Naive B cell (primary cell): ENCODE measurements around the gene FFAR3. TPM values are rescaled to one million over a fixed set of nuclear protein-coding genes. Genes with fewer than 3 reads are reported as not detected.
"Not testable (repeated sequence)": the region's sequence is repeated elsewhere in the genome, so short reads cannot be mapped to it uniquely, and the experiment has no call there.

Source experiments
- ATAC-seq, 2 donors: fragments of 150-1000 bp; cut with Tn5 transposase; 2 replicates each; pipeline ENCODE4 v1.10.0; 2021; ENCODE audit warnings: low read depth in 2 of 2, mild to moderate bottlenecking in 2 of 2, moderate library complexity in 2 of 2
- DNase-seq: peaks from one replicate; pipeline ENCODE4 v3.0.0; 2022
- H3K27ac Mint-ChIP-seq, 6 donors: one replicate each; pipeline ENCODE4 v1.8.0; 2020 to 2022; ENCODE audit warnings: mild to moderate bottlenecking in 6 of 6, mixed read lengths in 6 of 6, moderate library complexity in 5 of 6, inconsistent platforms in 2 of 6
- H3K27me3 Mint-ChIP-seq, 3 donors: one replicate each; pipeline ENCODE4 v1.8.0; 2021 to 2022; ENCODE audit warnings: mixed read lengths in 3 of 3, mild to moderate bottlenecking in 1 of 3
- H3K36me3 Mint-ChIP-seq, 2 donors: one replicate each; pipeline ENCODE4 v1.8.0; 2020 to 2022; ENCODE audit warnings: mixed read lengths in 2 of 2, inconsistent platforms in 1 of 2, mild to moderate bottlenecking in 1 of 2
- H3K4me1 Mint-ChIP-seq, 3 donors: one replicate each; pipeline ENCODE4 v1.8.0; 2020 to 2022; ENCODE audit warnings: mixed read lengths in 3 of 3, inconsistent platforms in 1 of 3, mild to moderate bottlenecking in 1 of 3, moderate library complexity in 1 of 3
- H3K4me3 Mint-ChIP-seq, 8 donors: one replicate each; pipeline ENCODE4 v1.8.0; 2020 to 2022; ENCODE audit warnings: mild to moderate bottlenecking in 8 of 8, mixed read lengths in 8 of 8, moderate library complexity in 8 of 8, inconsistent platforms in 2 of 8
- H3K9me3 Mint-ChIP-seq, 7 donors: one replicate each; pipeline ENCODE4 v1.8.0; 2020 to 2022; ENCODE audit warnings: mixed read lengths in 7 of 7, mild to moderate bottlenecking in 5 of 7, inconsistent platforms in 2 of 7, moderate library complexity in 1 of 7
- polyA plus RNA-seq, 6 donors: library from polyadenylated mRNA; unstranded; fragments of 300-500 nt; fragmentation: Illumina TruSeq; gene quantifications; one replicate each; pipeline ENCODE4 v1.2.3, GENCODE V29; 2021; ENCODE audit warnings: low read depth in 6 of 6

The FFAR3 gene
- polyA plus RNA-seq, 6 donors from 2014 or later = 0.17 TPM; not detected in 5

DNA sequence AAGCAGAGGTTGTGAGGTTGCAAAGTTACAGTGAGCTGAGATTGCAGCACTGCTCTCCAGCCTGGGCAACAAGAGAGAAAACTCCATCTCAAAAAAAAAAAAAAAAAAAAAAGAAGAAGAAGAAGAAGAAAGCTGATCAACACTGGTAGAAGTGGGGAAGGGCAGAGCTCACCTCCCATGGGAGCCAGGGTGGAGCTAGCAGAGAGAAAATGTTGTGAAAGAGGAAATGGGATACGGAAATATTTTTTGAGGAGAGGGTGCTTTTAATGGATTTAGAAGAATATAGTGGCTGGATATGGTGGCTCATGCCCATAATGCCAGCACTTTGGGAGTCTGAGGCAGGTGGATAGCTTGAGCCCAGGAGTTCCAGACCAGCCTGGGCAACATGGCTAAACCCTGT lies 19.4 kb downstream of the FFAR3 start:
- H3K9me3 Mint-ChIP-seq = peaks cover 0 to 6% (median 2%) of the 10 kb centered on the region in 7 donors

DNA sequence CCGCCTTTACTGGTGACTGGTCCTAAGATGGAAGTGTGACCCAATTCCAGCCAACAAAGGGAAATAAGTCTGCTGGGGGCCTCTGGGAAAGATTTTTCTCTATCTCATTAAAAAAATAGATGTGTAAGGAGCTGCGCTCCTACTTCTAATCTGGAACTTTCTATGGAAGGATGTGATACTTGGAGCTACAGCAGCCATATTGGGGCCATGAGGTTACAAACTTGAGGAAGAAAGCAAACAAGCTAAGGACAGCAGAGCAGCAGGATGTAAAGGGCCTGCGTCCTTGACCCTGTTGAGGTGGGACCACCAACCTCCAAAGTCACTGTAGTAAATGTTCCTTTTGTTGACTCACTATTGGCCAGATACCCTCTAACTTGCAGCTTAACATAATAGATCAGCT lies 20.1 kb downstream of the FFAR3 start:
- Mint-ChIP-seq H3K4me3 (no peak overlapping the region), H3K27ac (no peak overlapping the region), H3K27me3 (peaks cover 6 to 32% (median 27%) of the 10 kb centered on the region in 3 donors), H3K4me1 (peaks cover 29 to 35% (median 29%) of the 10 kb centered on the region in 3 donors), H3K9me3 (peaks cover 0 to 8% (median 2%) of the 10 kb centered on the region in 7 donors), H3K36me3 (peaks cover 5% of the 10 kb centered on the region in 2 donors)
- ATAC-seq (no peak), DNase-seq (no peak)

More for the DNA sequence above, 19.4 kb downstream of the FFAR3 start:
- peaks cover 6 to 27% (median 23%) of the 10 kb centered on the region in 3 donors for H3K27me3 Mint-ChIP-seq
- peaks cover 29 to 35% (median 29%) of the 10 kb centered on the region in 3 donors for H3K4me1 Mint-ChIP-seq
- H3K27ac Mint-ChIP-seq = peak overlapping the region in 1 of 6 donors; percentile 44
- H3K36me3 Mint-ChIP-seq = peaks cover 5% of the 10 kb centered on the region in 2 donors
- H3K4me3 Mint-ChIP-seq = peak overlapping the region in 3 of 8 donors; percentile 29 to 76 (median 67)
- ATAC-seq = no peak
- DNase-seq = no peak

DNA sequence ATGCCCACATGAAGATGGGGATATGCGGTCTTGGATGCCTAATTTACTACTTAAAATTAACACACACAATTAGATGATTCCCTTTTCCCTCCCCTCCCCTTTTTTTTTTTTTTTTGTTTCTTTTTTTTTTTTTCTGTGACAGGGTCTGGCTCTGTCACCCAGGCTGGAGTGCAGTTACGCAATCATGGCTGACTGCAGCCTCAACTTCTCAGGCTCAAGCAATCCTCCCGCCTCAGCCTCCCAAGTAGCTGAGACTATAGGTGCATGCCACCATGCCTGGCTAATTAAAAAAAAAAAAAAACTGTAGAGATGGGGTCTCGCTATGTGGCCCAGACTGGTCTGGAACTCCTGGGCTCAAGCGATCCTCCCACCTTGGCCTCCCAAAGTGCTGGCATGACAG lies 21.3 kb downstream of the FFAR3 start:
- not testable (repeated sequence) for DNase-seq, ATAC-seq, H3K9me3 Mint-ChIP-seq, H3K4me3 Mint-ChIP-seq, H3K36me3 Mint-ChIP-seq
- Mint-ChIP-seq H3K27ac (peak overlapping the region in 1 of 6 donors; percentile 36), H3K4me1 (peaks cover 24 to 30% (median 29%) of the 10 kb centered on the region in 3 donors), H3K27me3 (peaks cover 6 to 32% (median 27%) of the 10 kb centered on the region in 3 donors)

DNA sequence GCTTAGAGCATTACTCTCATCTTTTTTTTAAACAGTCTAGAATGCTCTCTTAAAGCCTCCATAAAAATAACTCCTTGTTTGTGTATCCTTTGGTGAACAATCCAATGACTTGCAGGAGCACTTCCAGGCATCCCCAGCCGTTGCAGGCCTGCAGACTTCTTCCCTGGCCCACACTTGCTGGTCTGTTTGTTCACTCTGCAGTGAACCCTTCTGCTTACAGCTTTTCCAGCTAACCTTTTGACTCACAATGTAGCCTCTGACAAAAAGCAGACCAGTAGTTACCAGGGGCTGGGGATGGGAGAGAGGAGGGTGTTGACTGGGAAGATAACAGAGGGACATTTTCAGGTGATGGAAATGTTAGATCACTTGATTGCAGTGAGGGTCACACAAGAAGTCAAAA lies 21.7 kb downstream of the FFAR3 start:
- Mint-ChIP-seq H3K36me3 (peaks cover 5% of the 10 kb centered on the region in 2 donors), H3K4me3 (no peak overlapping the region), H3K27ac (peak overlapping the region in 1 of 6 donors; percentile 39), H3K27me3 (peaks cover 6 to 32% (median 28%) of the 10 kb centered on the region in 3 donors), H3K9me3 (peaks cover 0 to 10% (median 5%) of the 10 kb centered on the region in 7 donors), H3K4me1 (peaks cover 24 to 29% (median 26%) of the 10 kb centered on the region in 3 donors)
- no peak for DNase-seq
- ATAC-seq = no peak

DNA sequence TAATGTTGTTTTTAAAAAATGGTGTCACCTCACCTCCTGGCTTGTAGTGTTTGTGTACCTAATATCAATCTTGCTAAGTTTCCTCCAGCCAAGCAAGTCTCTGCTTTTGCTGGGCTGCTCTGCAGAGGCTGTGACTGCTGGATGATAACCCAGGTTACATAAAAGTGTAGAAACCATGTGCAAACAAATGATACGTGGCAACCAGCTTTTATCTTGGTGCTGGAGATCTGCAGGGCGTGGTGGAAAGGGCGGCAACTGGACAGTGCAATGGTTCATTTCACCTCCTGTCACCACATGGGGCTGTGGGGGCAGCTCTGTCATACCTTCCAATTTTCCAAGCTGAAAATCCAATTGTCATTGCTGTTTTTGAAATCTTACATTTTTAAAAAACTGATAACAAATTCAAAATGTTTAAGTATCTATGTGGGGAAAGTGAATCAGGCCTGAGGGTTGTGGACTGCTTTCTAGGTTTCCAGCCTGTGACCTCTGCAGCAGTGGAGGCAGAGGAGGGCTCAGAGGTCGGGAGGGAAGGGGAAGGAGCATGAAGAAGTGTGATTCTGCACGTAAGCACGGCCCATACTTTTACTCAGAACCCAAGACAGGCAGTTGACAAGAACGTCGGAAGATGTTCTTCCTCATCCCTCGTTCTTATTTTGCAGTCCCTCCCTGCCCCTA lies 22.3 kb downstream of the FFAR3 start:
- H3K4me3 Mint-ChIP-seq = no peak overlapping the region
- H3K36me3 Mint-ChIP-seq = peaks cover 5% of the 10 kb centered on the region in 2 donors
- peaks cover 18 to 23% (median 20%) of the 10 kb centered on the region in 3 donors for H3K4me1 Mint-ChIP-seq
- ATAC-seq = no peak
- peaks cover 6 to 26% (median 22%) of the 10 kb centered on the region in 3 donors for H3K27me3 Mint-ChIP-seq
- no peak for DNase-seq
- H3K27ac Mint-ChIP-seq = no peak overlapping the region
- peaks cover 0 to 10% (median 6%) of the 10 kb centered on the region in 7 donors for H3K9me3 Mint-ChIP-seq

DNA sequence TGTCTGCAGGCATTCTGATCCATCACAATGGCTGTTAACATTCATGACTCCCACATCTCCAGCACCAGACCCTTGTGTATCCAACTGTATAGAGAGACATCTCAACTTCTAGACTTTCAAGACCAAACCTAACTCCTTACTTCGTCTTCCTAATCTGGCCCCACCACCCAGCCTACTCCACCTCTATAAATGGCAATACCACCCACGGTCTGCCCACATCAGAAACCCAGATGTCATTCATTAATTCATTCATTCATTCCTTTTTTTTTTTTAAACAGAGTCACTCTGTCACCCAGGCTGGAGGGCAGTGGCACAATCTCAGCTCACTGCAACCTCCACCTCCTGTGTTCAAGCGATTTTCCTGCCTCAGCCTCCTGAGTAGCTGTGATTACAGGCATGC lies 23.1 kb downstream of the FFAR3 start:
- DNase-seq (no peak), ATAC-seq (no peak)
- Mint-ChIP-seq H3K36me3 (peaks cover 5 to 8% of the 10 kb centered on the region in 2 donors), H3K4me3 (no peak overlapping the region), H3K27ac (no peak overlapping the region), H3K4me1 (peaks cover 11 to 16% (median 13%) of the 10 kb centered on the region in 3 donors), H3K27me3 (peaks cover 7 to 23% (median 21%) of the 10 kb centered on the region in 3 donors), H3K9me3 (peaks cover 1 to 12% (median 10%) of the 10 kb centered on the region in 7 donors)

DNA sequence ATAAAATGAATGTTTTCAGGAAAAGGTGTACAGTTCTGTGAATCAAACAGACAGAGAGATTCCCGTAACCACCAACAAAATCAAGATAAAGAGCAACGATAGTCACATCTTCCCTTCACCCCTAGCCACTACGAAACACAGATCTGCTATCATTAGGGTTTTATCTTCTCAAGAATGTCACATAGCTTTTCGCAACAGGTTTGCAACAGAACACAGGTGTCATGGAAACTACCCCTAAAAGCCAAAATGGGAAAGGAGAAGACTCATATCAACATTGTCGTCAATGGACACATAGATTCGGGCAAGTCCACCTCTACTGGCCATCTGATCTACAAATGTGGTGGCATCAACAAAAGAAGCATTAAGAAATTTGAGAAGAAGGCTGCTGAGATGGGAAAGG lies 23.7 kb downstream of the FFAR3 start:
- Mint-ChIP-seq H3K27ac (peak overlapping the region in 1 of 6 donors; percentile 79), H3K4me1 (peaks cover 8 to 10% (median 9%) of the 10 kb centered on the region in 3 donors), H3K36me3 (peaks cover 3 to 13% of the 10 kb centered on the region in 2 donors), H3K27me3 (peaks cover 10 to 23% (median 21%) of the 10 kb centered on the region in 3 donors), H3K9me3 (peaks cover 5 to 17% (median 14%) of the 10 kb centered on the region in 7 donors), H3K4me3 (no peak overlapping the region)
- ATAC-seq (no peak), DNase-seq (no peak)

DNA sequence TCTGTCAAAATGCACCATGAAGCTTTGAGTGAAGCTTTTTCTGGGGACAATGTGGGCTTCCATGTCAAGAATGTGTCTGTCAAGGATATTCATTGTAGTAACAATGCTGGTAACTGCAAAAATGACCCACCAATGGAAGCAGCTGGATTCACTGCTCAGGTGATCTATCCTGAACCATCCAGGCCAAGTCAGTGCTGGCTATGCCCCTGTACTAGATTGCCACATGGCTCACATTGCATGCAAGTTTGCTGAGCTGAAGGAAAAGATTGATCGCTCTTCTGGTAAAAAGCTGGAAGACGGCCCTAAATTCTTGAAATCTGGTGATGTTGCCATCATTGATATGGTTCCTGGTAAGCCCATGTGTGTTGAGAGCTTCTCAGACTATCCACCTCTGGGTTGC lies 25.3 kb downstream of the FFAR3 start:
- peaks cover 5 to 18% (median 13%) of the 10 kb centered on the region in 7 donors for H3K9me3 Mint-ChIP-seq
- H3K27ac Mint-ChIP-seq = no peak overlapping the region

DNA sequence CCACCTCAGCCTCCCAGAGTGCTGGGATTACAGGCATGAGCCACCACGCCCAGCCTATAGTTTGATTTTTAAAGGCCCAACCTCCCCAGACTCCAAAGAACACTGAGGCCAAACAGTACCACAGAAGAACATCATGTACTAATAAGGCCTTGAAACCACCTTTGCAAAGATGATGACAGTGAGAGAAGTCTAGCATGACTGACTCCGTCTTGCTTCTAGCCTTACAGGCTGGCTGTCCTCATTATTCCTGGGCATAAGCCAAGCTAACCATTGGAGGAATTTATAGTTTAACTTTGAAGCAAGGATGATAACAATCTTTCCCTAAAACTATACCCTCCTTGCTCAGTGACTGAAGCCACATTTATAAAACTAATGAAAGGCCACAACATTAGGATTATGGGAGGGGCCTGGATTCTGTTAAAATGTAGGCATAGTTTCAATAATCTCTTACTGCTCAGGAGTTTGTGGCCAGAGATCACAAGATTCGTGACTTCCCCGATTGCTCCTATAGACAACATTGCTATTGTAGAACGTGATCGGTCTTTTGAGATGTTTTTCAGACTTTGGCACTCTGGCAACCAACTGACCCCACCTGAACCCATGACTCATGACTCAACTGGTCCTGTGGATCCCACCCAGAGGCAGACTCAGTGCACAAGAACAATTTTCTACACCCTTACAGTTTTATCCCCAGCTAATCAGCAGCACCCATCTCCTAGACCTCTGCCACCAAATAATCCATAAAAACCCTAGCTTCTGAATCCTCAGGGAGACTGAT lies 30.2 kb downstream of the FFAR3 start:
- Mint-ChIP-seq H3K27ac (no peak overlapping the region), H3K36me3 (peaks cover 0 to 8% of the 10 kb centered on the region in 2 donors), H3K4me1 (no peaks in the 10 kb centered on the region), H3K9me3 (peaks cover 5 to 18% (median 13%) of the 10 kb centered on the region in 7 donors), H3K27me3 (peaks cover 0 to 4% (median 4%) of the 10 kb centered on the region in 3 donors), H3K4me3 (no peak overlapping the region)
- no peak for DNase-seq
- ATAC-seq = no peak

More for the DNA sequence above, 25.3 kb downstream of the FFAR3 start:
- peaks cover 10 to 23% (median 21%) of the 10 kb centered on the region in 3 donors for H3K27me3 Mint-ChIP-seq
- ATAC-seq (no peak), DNase-seq (no peak)
- peaks cover 0 to 8% of the 10 kb centered on the region in 2 donors for H3K36me3 Mint-ChIP-seq
- no peaks in the 10 kb centered on the region for H3K4me1 Mint-ChIP-seq
- no peak overlapping the region for H3K4me3 Mint-ChIP-seq

DNA sequence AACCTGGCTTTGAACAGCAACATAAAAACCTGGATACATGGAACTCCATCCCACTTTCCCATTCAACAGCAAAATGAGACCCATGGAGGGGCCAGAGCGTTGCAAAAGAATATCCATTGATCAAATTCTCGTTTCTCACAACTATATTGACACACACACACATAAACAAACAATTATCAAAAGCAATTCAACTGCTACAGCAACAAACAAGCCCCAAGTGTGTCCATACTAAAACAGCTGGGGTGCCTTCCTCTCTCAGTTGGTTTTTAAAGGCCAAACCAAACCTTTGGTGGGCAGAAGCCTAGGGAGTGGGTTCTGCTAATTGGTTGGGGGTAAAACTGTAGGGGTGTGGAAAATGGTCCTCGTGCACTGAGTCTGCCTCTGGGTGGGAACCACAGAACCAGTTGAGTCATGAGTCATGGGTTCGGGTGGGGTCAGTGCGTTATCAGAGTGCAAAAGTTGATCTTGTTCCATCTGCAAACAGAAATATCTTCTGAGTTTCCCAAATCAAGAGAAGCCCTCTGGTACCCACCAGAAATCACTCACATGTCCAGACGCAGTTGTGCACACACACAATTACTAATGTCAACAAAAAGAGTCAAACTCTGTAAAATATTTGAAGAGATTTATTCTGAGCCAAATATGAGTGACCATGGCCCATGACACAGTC lies 31.1 kb downstream of the FFAR3 start:
- Mint-ChIP-seq H3K27me3 (peaks cover 0 to 4% (median 4%) of the 10 kb centered on the region in 3 donors), H3K4me3 (no peak overlapping the region), H3K36me3 (peaks cover 0 to 8% of the 10 kb centered on the region in 2 donors), H3K9me3 (peaks cover 4 to 18% (median 13%) of the 10 kb centered on the region in 7 donors), H3K27ac (no peak overlapping the region), H3K4me1 (no peaks in the 10 kb centered on the region)
- ATAC-seq = no peak
- no peak for DNase-seq

DNA sequence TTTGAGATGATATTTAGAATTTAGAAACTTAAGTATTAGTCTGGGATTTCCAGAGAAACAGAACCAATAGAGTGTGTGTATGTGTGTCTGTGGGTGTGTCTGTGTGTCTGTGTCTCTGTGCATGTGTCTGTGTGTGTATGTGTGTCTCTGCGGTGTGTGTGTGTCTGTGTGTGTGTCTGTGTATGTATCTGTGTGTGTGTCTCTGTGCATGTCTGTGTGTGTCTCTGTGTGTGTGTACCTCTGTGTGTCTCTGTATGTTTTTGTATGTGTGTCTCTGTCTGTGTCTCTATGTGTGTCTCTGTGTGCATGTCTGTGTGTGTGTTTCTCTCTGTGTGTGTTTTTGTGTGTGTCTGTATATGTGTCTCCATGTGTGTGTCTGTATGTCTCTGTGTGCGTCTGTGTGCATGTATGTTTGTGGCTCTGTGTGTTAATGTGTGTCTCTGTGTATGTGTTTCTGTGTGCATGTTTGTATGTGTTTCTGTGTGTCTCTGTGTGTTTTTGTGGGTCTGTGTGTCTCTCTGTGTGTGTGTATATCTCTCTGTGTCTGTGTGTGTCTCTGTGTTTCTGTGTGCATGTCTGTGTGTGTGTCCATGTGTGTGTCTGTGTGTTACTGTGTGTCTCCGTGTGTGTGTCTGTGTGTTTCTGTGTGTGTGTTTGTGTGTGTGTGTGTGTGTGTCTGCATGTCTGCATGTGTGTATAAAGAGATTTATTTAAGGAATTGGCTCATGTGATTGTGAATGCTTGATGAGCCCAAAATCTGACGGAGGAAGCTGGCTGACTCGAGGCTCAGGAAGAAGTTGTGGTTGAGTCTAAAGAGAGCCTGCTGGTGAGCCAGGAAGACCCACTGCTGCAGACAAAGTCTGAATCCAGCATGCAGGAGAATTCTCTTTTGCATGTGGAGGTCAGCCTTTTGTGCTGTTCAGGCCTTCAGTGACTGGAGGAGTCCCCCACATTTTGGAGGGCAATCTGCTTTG lies 34.8 kb downstream of the FFAR3 start:
- Mint-ChIP-seq H3K4me3 (no peak overlapping the region), H3K36me3 (no peaks in the 10 kb centered on the region), H3K9me3 (no peaks in the 10 kb centered on the region), H3K27ac (no peak overlapping the region), H3K27me3 (no peaks in the 10 kb centered on the region), H3K4me1 (no peaks in the 10 kb centered on the region)
- DNase-seq = no peak
- ATAC-seq = no peak
